Measurements from ENCODE around the gene SNX3.

GRCh38 chr6:108168090-108168463 lies 92.8 kb downstream of the SNX3 start:
- TF ChIP-seq POLR2A (IDR thresholded peaks at IDR 0.05) (no peak), CTCF (IDR thresholded peaks at IDR 0.05) (no peak)
